Astrocyte of the spinal cord (primary cell): Measurements from ENCODE around the gene CDADC1.

ENCODE experiments used
- DNase-seq: peaks from one replicate; pipeline ENCODE4 v3.0.0; 2011; ENCODE audit warnings: low read depth, low spot score
- H3K4me3 ChIP-seq: 2 replicates; pipeline ENCODE4 v1.5.1; 2011; ENCODE audit warnings: low read depth, mild to moderate bottlenecking, low read length, moderate library complexity
- CTCF ChIP-seq: IDR thresholded peaks from 2 replicates; pipeline ENCODE4 v1.5.1; 2012; ENCODE audit warnings: low read depth, mild to moderate bottlenecking, low read length, inconsistent platforms
- in situ Hi-C: cut with HindIII; loops from 2 replicates; pipeline ENCODE4 v1.10.0; 2017; ENCODE audit warnings: low sequenced_read_pairs

CDADC1 gene

GRCh38 chr13:49220036-49220855, 27.5 kb upstream of the CDADC1 start, which contains the start of gene MLNR:
TSS of gene MLNR (plus strand) at chr13:49220338. CDS start at chr13:49220338, 0 bp downstream.
- in situ Hi-C loops: no loop called here
- DNase-seq: no peak
- H3K4me3 ChIP-seq: no peak within 1 kb of the TSS
- peak; percentile 12 for TF ChIP-seq CTCF

GRCh38 chr13:49220856-49221589, 26.7 kb upstream of the CDADC1 start:
- in situ Hi-C loops: no loop called here
- no peak overlapping the region for H3K4me3 ChIP-seq
- no peak for DNase-seq
- TF ChIP-seq CTCF: no peak

- H3K4me3 ChIP-seq: no peak overlapping the region
- in situ Hi-C loops: no loop called here
- no peak for TF ChIP-seq CTCF
- DNase-seq: no peak
These were observed 26.1 kb upstream of the CDADC1 start for GRCh38 chr13:49221590-49221965.

- in situ Hi-C loops: no loop called here
- H3K4me3 ChIP-seq: no peak overlapping the region
- no peak for DNase-seq
- no peak for TF ChIP-seq CTCF
These were observed 22.3 kb upstream of the CDADC1 start for GRCh38 chr13:49225223-49226042.

GRCh38 chr13:49226613-49227012, 21.1 kb upstream of the CDADC1 start:
- no peak overlapping the region for H3K4me3 ChIP-seq
- TF ChIP-seq CTCF: no peak
- DNase-seq: no peak
- in situ Hi-C loops: no loop called here

- no peak overlapping the region for H3K4me3 ChIP-seq
- DNase-seq: no peak
- in situ Hi-C loops: no loop called here
- TF ChIP-seq CTCF: no peak
These were observed 13.0 kb upstream of the CDADC1 start for GRCh38 chr13:49234741-49235140.
